ENCODE data around the gene APCDD1L.

DNA sequence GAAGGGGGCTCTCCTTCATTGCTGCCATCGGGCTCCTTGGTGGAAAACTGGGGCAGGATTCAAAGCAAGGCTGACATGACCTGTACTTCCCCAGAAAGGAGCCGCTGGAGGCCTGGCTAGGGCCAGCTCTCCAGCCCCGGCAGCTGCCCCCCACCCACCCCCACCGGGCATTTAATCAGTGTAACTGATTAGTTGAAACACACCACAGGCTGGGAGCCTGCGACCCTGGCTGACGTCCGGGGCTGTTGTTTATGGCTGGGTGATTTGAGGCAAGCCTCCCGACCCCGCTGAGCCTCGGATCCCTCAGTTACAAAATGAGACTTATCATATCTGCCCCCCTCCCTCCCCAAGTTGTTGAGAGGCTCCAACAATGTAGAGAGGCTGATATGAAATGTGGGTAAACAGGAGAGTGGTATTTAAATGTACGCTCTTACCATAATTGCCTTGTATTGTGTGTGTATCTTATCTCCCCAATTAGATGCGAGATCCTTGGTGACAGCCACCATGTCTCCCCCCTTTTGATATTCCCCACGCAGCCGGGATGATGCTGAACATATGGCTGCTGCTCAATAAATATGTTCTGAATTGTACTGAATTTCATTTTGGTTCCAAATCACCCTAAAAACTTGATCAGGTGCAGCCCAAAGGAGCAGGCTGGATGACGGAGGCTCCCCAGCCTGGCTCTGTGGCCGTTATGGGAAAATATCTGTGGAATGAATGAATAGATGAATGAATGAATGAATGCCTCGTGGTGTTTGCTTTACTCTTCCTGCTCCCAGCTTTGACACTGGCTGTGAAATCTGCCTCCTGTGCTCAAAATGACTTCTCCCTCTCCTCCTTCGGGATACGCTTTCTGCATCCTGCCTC lies 31.8 kb upstream of the APCDD1L start:
- no peak for TF ChIP-seq POLR2A (IDR thresholded peaks at IDR 0.05; ENCODE audit: low read length)
- no peak for TF ChIP-seq GATA1 (IDR thresholded peaks at IDR 0.05; ENCODE audit: low read depth, low read length)
